Left ventricle myocardium inferior (tissue), 1 donor: ENCODE results near the gene ARHGAP5. TPM values are rescaled to one million over a fixed set of nuclear protein-coding genes. Genes with fewer than 3 reads are reported as not detected.
"Not testable (repeated sequence)": the region's sequence is repeated elsewhere in the genome, so short reads cannot be mapped to it uniquely, and the experiment has no call there.

Source experiments
- DNase-seq: peaks from one replicate; pipeline ENCODE4 v3.0.0-alpha.2; 2020
- H3K27ac ChIP-seq: fragments of 200-600 bp; replicated peaks from 2 replicates; pipeline ENCODE4 v1.8.0; 2021
- H3K27me3 ChIP-seq: fragments of 200-600 bp; 2 replicates; pipeline ENCODE4 v1.8.0; 2021; ENCODE audit warnings: low read depth
- H3K36me3 ChIP-seq: fragments of 200-600 bp; 2 replicates; pipeline ENCODE4 v1.8.0; 2021
- H3K4me1 ChIP-seq: fragments of 200-600 bp; 2 replicates; pipeline ENCODE4 v1.8.0; 2021
- H3K4me3 ChIP-seq: fragments of 200-600 bp; 2 replicates; pipeline ENCODE4 v1.8.0; 2021; ENCODE audit warnings: mild to moderate bottlenecking, moderate library complexity
- H3K9me3 ChIP-seq: fragments of 200-600 bp; replicated peaks from 2 replicates; pipeline ENCODE4 v1.8.0; 2021
- CTCF ChIP-seq: fragments of 200-600 bp; IDR thresholded peaks from 2 replicates; pipeline ENCODE4 v1.8.0; 2021; ENCODE audit warnings: antibody characterized with exemption, mild to moderate bottlenecking, borderline replicate concordance
- intact Hi-C: fragments of 100-400 bp; cut with micrococcal nuclease; formaldehyde crosslinking; loops from one replicate; pipeline ENCODE4 v1.11.0; 2022
- total RNA-seq: library from RNA; stranded (reverse); fragmentation: NEBNext Ultra II Directional; extraction: Animal tissue kit (Norgen Biotek cat#: 25700); gene quantifications from one replicate; pipeline ENCODE4 v1.2.1, GENCODE V29; 2021
- donor health status: DM: no; HTN: yes; CAD: no; lungs with severe emphysema.

The ARHGAP5 gene
- total RNA-seq, 1 donor from 2014 or later: 238 TPM

GRCh38 chr14:32110548-32110896, 33.4 kb downstream of the ARHGAP5 start:
- H3K36me3 ChIP-seq: peaks cover 3% of the 10 kb centered on the region
- H3K9me3 ChIP-seq: no peaks in the 10 kb centered on the region
- no peaks in the 10 kb centered on the region for H3K27me3 ChIP-seq
- H3K4me1 ChIP-seq: peaks cover 67% of the 10 kb centered on the region
- no peak for TF ChIP-seq CTCF
- peak overlapping the region; percentile 30 for H3K27ac ChIP-seq
- DNase-seq: no peak
- intact Hi-C loops: no loop called here
- H3K4me3 ChIP-seq: no peak overlapping the region

GRCh38 chr14:32121536-32121935, 44.4 kb downstream of the ARHGAP5 start:
- peaks cover 62% of the 10 kb centered on the region for H3K4me1 ChIP-seq
- intact Hi-C loops: no loop called here
- no peaks in the 10 kb centered on the region for H3K27me3 ChIP-seq
- TF ChIP-seq CTCF: no peak
- no peak overlapping the region for H3K4me3 ChIP-seq
- H3K27ac ChIP-seq: no peak overlapping the region
- DNase-seq: no peak
- peaks cover 32% of the 10 kb centered on the region for H3K36me3 ChIP-seq
- no peaks in the 10 kb centered on the region for H3K9me3 ChIP-seq

- H3K4me3 ChIP-seq: no peak overlapping the region
- H3K9me3 ChIP-seq: no peaks in the 10 kb centered on the region
- no peak for TF ChIP-seq CTCF
- no peak for DNase-seq
- peaks cover 31% of the 10 kb centered on the region for H3K36me3 ChIP-seq
- intact Hi-C loops: no loop called here
- no peaks in the 10 kb centered on the region for H3K27me3 ChIP-seq
- peaks cover 63% of the 10 kb centered on the region for H3K4me1 ChIP-seq
- H3K27ac ChIP-seq: no peak overlapping the region
These were observed 44.8 kb downstream of the ARHGAP5 start for GRCh38 chr14:32121948-32122347.

- Histone ChIP-seq H3K36me3 (peaks cover 22% of the 10 kb centered on the region), H3K4me1 (peaks cover 68% of the 10 kb centered on the region)
- H3K4me3 ChIP-seq, H3K27me3 ChIP-seq, intact Hi-C loops, DNase-seq, H3K27ac ChIP-seq, H3K9me3 ChIP-seq: not testable (repeated sequence)
These were observed 50.0 kb downstream of the ARHGAP5 start for GRCh38 chr14:32126899-32127730.

- H3K27me3 ChIP-seq, intact Hi-C loops: not testable (repeated sequence)
- Histone ChIP-seq H3K4me1 (peaks cover 62% of the 10 kb centered on the region), H3K4me3 (peak overlapping the region; percentile 22), H3K36me3 (peaks cover 25% of the 10 kb centered on the region), H3K27ac (peak overlapping the region; percentile 70), H3K9me3 (peaks cover 14% of the 10 kb centered on the region)
- DNase-seq: peak; percentile 22
These were observed 50.9 kb downstream of the ARHGAP5 start for GRCh38 chr14:32127731-32128654.

- Histone ChIP-seq H3K9me3 (peaks cover 14% of the 10 kb centered on the region), H3K4me3 (peak overlapping the region; percentile 22), H3K4me1 (peaks cover 55% of the 10 kb centered on the region), H3K27ac (peak overlapping the region; percentile 70), H3K27me3 (no peaks in the 10 kb centered on the region), H3K36me3 (peaks cover 25% of the 10 kb centered on the region)
- DNase-seq: no peak
- TF ChIP-seq CTCF: no peak
- intact Hi-C loops: no loop called here
These were observed 51.6 kb downstream of the ARHGAP5 start for GRCh38 chr14:32128703-32129102.
